Mesothelial cell of epicardium (in vitro differentiated cells): Measurements from ENCODE around the gene METAP1D. TPM values are rescaled to one million over a fixed set of nuclear protein-coding genes. Genes with fewer than 3 reads are reported as not detected.

Source experiments
- DNase-seq, 2 experiments: peaks; one replicate each; pipeline ENCODE4 v3.0.0; 2021; ENCODE audit warnings: low spot score in 2 of 2; ENCODE audit not compliant: unreplicated experiment in 2 of 2
- H3K27ac Mint-ChIP-seq: 2 replicates; pipeline ENCODE4 v1.8.0; 2021; ENCODE audit warnings: mixed read lengths
- H3K27me3 Mint-ChIP-seq: 2 replicates; pipeline ENCODE4 v1.8.0; 2021; ENCODE audit warnings: low read depth, mixed read lengths
- H3K36me3 Mint-ChIP-seq: 2 replicates; pipeline ENCODE4 v1.8.0; 2021; ENCODE audit warnings: mixed read lengths
- H3K4me1 Mint-ChIP-seq: 2 replicates; pipeline ENCODE4 v1.8.0; 2021; ENCODE audit warnings: mixed read lengths
- H3K4me3 Mint-ChIP-seq: 2 replicates; pipeline ENCODE4 v1.8.0; 2021; ENCODE audit warnings: mild to moderate bottlenecking, moderate library complexity, mixed read lengths
- H3K9me3 Mint-ChIP-seq: 2 replicates; pipeline ENCODE4 v1.8.0; 2021; ENCODE audit warnings: mixed read lengths
- CTCF ChIP-seq: fragments of 200-600 bp; sonication (generic); IDR thresholded peaks from one replicate; pipeline ENCODE4 v1.5.0; 2021; ENCODE audit warnings: antibody characterized with exemption; ENCODE audit not compliant: unreplicated experiment
- total RNA-seq: library from RNA; stranded (reverse); gene quantifications from 3 replicates; pipeline ENCODE4 v1.2.1, GENCODE V29; 2021

METAP1D gene
- total RNA-seq, 1 donor from 2014 or later: 13.5 TPM

GRCh38 chr2:172091000-172091641, 91.4 kb downstream of the METAP1D start:
- peaks cover 8% of the 10 kb centered on the region for H3K36me3 Mint-ChIP-seq
- no peaks in the 10 kb centered on the region for H3K9me3 Mint-ChIP-seq
- H3K27me3 Mint-ChIP-seq: peaks cover 90% of the 10 kb centered on the region
- no peak overlapping the region for H3K4me3 Mint-ChIP-seq
- H3K27ac Mint-ChIP-seq: no peak overlapping the region
- no peak for TF ChIP-seq CTCF
- peaks cover 56% of the 10 kb centered on the region for H3K4me1 Mint-ChIP-seq
- DNase-seq: no peak

GRCh38 chr2:172091761-172092566, 92.2 kb downstream of the METAP1D start:
- H3K4me1 Mint-ChIP-seq: peaks cover 54% of the 10 kb centered on the region
- no peaks in the 10 kb centered on the region for H3K9me3 Mint-ChIP-seq
- peaks cover 86% of the 10 kb centered on the region for H3K27me3 Mint-ChIP-seq
- peaks cover 8% of the 10 kb centered on the region for H3K36me3 Mint-ChIP-seq
- no peak overlapping the region for H3K27ac Mint-ChIP-seq
- no peak overlapping the region for H3K4me3 Mint-ChIP-seq
- no peak for DNase-seq
- TF ChIP-seq CTCF: no peak

- Mint-ChIP-seq H3K4me1 (peaks cover 54% of the 10 kb centered on the region), H3K9me3 (no peaks in the 10 kb centered on the region), H3K4me3 (peak overlapping the region; percentile 31), H3K27ac (peak overlapping the region; percentile 52), H3K27me3 (peaks cover 86% of the 10 kb centered on the region), H3K36me3 (peaks cover 7% of the 10 kb centered on the region)
- DNase-seq: no peak
- no peak for TF ChIP-seq CTCF
These were observed 93.1 kb downstream of the METAP1D start for GRCh38 chr2:172092716-172093415.

- Mint-ChIP-seq H3K9me3 (no peaks in the 10 kb centered on the region), H3K36me3 (no peaks in the 10 kb centered on the region), H3K27me3 (peaks cover 82% of the 10 kb centered on the region), H3K27ac (peak overlapping the region; percentile 78), H3K4me1 (peaks cover 50% of the 10 kb centered on the region), H3K4me3 (peak overlapping the region; percentile 52)
- DNase-seq: no peak
- TF ChIP-seq CTCF: no peak
These were observed 93.9 kb downstream of the METAP1D start for GRCh38 chr2:172093416-172094293.
